ENCODE measurements around the gene HAUS8.
"Not testable (repeated sequence)": the region's sequence is repeated elsewhere in the genome, so short reads cannot be mapped to it uniquely, and the experiment has no call there.

The HAUS8 gene

GRCh38 chr19:17031741-17032140 is 43.5 kb downstream of the HAUS8 start:
- TF ChIP-seq CTCF (IDR thresholded peaks at IDR 0.05; ENCODE audit: low read depth, low read length) = no peak
- DNase-seq (ENCODE audit: low read depth, low spot score) = no peak
- in situ Hi-C loops (cut with HindIII; ENCODE audit: low sequenced_read_pairs) = no loop called here
- H3K4me3 ChIP-seq (ENCODE audit: low read depth, low read length) = no peak overlapping the region

GRCh38 chr19:17027535-17027975 is 47.7 kb downstream of the HAUS8 start:
- no peak for TF ChIP-seq CTCF (IDR thresholded peaks at IDR 0.05; ENCODE audit: low read depth, low read length)
- no peak overlapping the region for H3K4me3 ChIP-seq (ENCODE audit: low read depth, low read length)
- DNase-seq (ENCODE audit: low read depth, low spot score) = no peak
- in situ Hi-C loops (cut with HindIII; ENCODE audit: low sequenced_read_pairs) = no loop called here

- DNase-seq (ENCODE audit: low read depth, low spot score) = no peak
- no peak for TF ChIP-seq CTCF (IDR thresholded peaks at IDR 0.05; ENCODE audit: low read depth, low read length)
- H3K4me3 ChIP-seq (ENCODE audit: low read depth, low read length) = no peak within 1 kb of the TSS
- in situ Hi-C loops (cut with HindIII; ENCODE audit: low sequenced_read_pairs) = no loop called here
These were observed 48.3 kb downstream of the HAUS8 start, which contains the start of gene CPAMD8 for GRCh38 chr19:17026706-17027534. CPAMD8 (minus strand) TSS chr19:17026810; CDS start chr19:17026642, 168 bp downstream.

- DNase-seq (ENCODE audit: low read depth, low spot score) = no peak
- no peak overlapping the region for H3K4me3 ChIP-seq (ENCODE audit: low read depth, low read length)
- in situ Hi-C loops (cut with HindIII; ENCODE audit: low sequenced_read_pairs) = no loop called here
- no peak for TF ChIP-seq CTCF (IDR thresholded peaks at IDR 0.05; ENCODE audit: low read depth, low read length)
These were observed 49.1 kb downstream of the HAUS8 start for GRCh38 chr19:17025991-17026658.

GRCh38 chr19:17025361-17025760 is 49.9 kb downstream of the HAUS8 start:
- in situ Hi-C loops (cut with HindIII; ENCODE audit: low sequenced_read_pairs) = no loop called here
- no peak for DNase-seq (ENCODE audit: low read depth, low spot score)
- no peak for TF ChIP-seq CTCF (IDR thresholded peaks at IDR 0.05; ENCODE audit: low read depth, low read length)
- H3K4me3 ChIP-seq (ENCODE audit: low read depth, low read length) = no peak overlapping the region

- H3K4me3 ChIP-seq (ENCODE audit: low read depth, low read length); in situ Hi-C loops (cut with HindIII; ENCODE audit: low sequenced_read_pairs); DNase-seq (ENCODE audit: low read depth, low spot score): not testable (repeated sequence)
These were observed 50.3 kb downstream of the HAUS8 start for GRCh38 chr19:17024941-17025340.

GRCh38 chr19:17023805-17024204 is 51.4 kb downstream of the HAUS8 start:
- TF ChIP-seq CTCF (IDR thresholded peaks at IDR 0.05; ENCODE audit: low read depth, low read length) = no peak
- in situ Hi-C loops (cut with HindIII; ENCODE audit: low sequenced_read_pairs) = no loop called here
- no peak overlapping the region for H3K4me3 ChIP-seq (ENCODE audit: low read depth, low read length)
- no peak for DNase-seq (ENCODE audit: low read depth, low spot score)
